Mesenchymal stem cell (in vitro differentiated cells and primary cell): ENCODE measurements around the gene XRCC3.

Experiments used
- DNase-seq: peaks from one replicate; pipeline ENCODE4 v3.0.0-alpha.2; 2013
- H2AFZ ChIP-seq: one replicate; pipeline ENCODE4 v1.6.1; 2013; ENCODE audit warnings: low read depth, mild to moderate bottlenecking, control low read depth, inconsistent platforms, low read length, moderate library complexity
- H2AK5ac ChIP-seq: 2 replicates; pipeline ENCODE4 v1.6.1; 2013; ENCODE audit warnings: low read length, moderate library complexity, mild to moderate bottlenecking, inconsistent platforms; ENCODE audit not compliant: severe bottlenecking
- H2BK120ac ChIP-seq: one replicate; pipeline ENCODE4 v1.6.1; 2013; ENCODE audit warnings: low read depth, mild to moderate bottlenecking, inconsistent platforms, low read length, moderate library complexity
- H2BK12ac ChIP-seq, 2 experiments: one replicate each; pipeline ENCODE4 v1.6.1; 2013; ENCODE audit warnings: inconsistent platforms in 2 of 2, low read length in 2 of 2, mild to moderate bottlenecking in 2 of 2, moderate library complexity in 2 of 2, control low read depth in 1 of 2
- H2BK15ac ChIP-seq: one replicate; pipeline ENCODE4 v1.6.1; 2013; ENCODE audit warnings: mild to moderate bottlenecking, low read depth, inconsistent platforms; ENCODE audit not compliant: poor library complexity, severe bottlenecking
- H2BK5ac ChIP-seq: 2 replicates; pipeline ENCODE4 v1.6.1; 2013; ENCODE audit warnings: low read depth, mild to moderate bottlenecking, low read length, control low read depth, inconsistent platforms; ENCODE audit not compliant: poor library complexity, severe bottlenecking
- H3K14ac ChIP-seq, 2 experiments: one replicate each; pipeline ENCODE4 v1.6.1; 2013; ENCODE audit warnings: inconsistent platforms in 2 of 2, low read length in 2 of 2, control low read depth in 1 of 2, mild to moderate bottlenecking in 1 of 2, moderate library complexity in 1 of 2
- H3K18ac ChIP-seq, 2 experiments: one replicate each; pipeline ENCODE4 v1.6.1; 2013; ENCODE audit warnings: inconsistent platforms in 2 of 2, low read length in 2 of 2, control low read depth in 1 of 2, low read depth in 1 of 2, mild to moderate bottlenecking in 1 of 2
- H3K23ac ChIP-seq, 2 experiments: one replicate each; pipeline ENCODE4 v1.6.1; 2013; ENCODE audit warnings: inconsistent platforms in 2 of 2, low read length in 2 of 2, mild to moderate bottlenecking in 2 of 2, moderate library complexity in 2 of 2, control low read depth in 1 of 2
- H3K27ac ChIP-seq: 2 replicates; pipeline ENCODE4 v1.5.1; 2013; ENCODE audit warnings: mild to moderate bottlenecking, moderate library complexity, low read length, control low read depth, inconsistent platforms; ENCODE audit not compliant: poor library complexity, severe bottlenecking
- H3K27me3 ChIP-seq, 2 experiments: 2 replicates each; pipeline versions ENCODE4 v1.6.1 to v1.7.0; 2013; ENCODE audit warnings: low read length in 2 of 2, mild to moderate bottlenecking in 2 of 2, moderate library complexity in 2 of 2, control low read depth in 1 of 2, inconsistent platforms in 1 of 2; ENCODE audit not compliant: control insufficient read depth in 1 of 2, insufficient read depth in 1 of 2
- H3K36me3 ChIP-seq, 2 experiments: 2 replicates each; pipeline versions ENCODE4 v1.6.1 to v1.7.0; 2013; ENCODE audit warnings: low read length in 2 of 2, control low read depth in 1 of 2, inconsistent platforms in 1 of 2, low read depth in 1 of 2, mild to moderate bottlenecking in 1 of 2; ENCODE audit not compliant: insufficient read depth in 2 of 2, control insufficient read depth in 1 of 2
- H3K4ac ChIP-seq, 2 experiments: one replicate each; pipeline ENCODE4 v1.6.1; 2013; ENCODE audit warnings: inconsistent platforms in 2 of 2, low read length in 2 of 2, mild to moderate bottlenecking in 2 of 2, moderate library complexity in 2 of 2, control low read depth in 1 of 2, low read depth in 1 of 2
- H3K4me1 ChIP-seq: 2 replicates; pipeline ENCODE4 v1.6.1; 2013; ENCODE audit warnings: low read depth, low read length, control low read depth; ENCODE audit not compliant: control insufficient read depth, insufficient read depth
- H3K4me2 ChIP-seq: 2 replicates; pipeline ENCODE4 v1.6.1; 2013; ENCODE audit warnings: low read length, mild to moderate bottlenecking, inconsistent platforms; ENCODE audit not compliant: poor library complexity, severe bottlenecking
- H3K4me3 ChIP-seq, 2 experiments: 2 replicates each; pipeline versions ENCODE4 v1.5.1 to v1.7.0; 2013; ENCODE audit warnings: low read length in 2 of 2, mild to moderate bottlenecking in 2 of 2, control low read depth in 1 of 2, low read depth in 1 of 2; ENCODE audit not compliant: insufficient read depth in 1 of 2
- H3K79me1 ChIP-seq: replicated peaks from 2 replicates; pipeline ENCODE4 v1.6.1; 2013; ENCODE audit warnings: mild to moderate bottlenecking, control low read depth, low read length, inconsistent platforms; ENCODE audit not compliant: poor library complexity, severe bottlenecking
- H3K9ac ChIP-seq: 2 replicates; pipeline ENCODE4 v1.7.0; 2013; ENCODE audit warnings: mild to moderate bottlenecking, low read length, moderate library complexity
- H3K9me3 ChIP-seq: 2 replicates; pipeline ENCODE4 v1.7.0; 2013; ENCODE audit warnings: mild to moderate bottlenecking, low read length; ENCODE audit not compliant: control insufficient read depth
- H4K8ac ChIP-seq: one replicate; pipeline ENCODE4 v1.6.1; 2013; ENCODE audit warnings: inconsistent platforms, mild to moderate bottlenecking, low read length, moderate library complexity
- H4K91ac ChIP-seq: one replicate; pipeline ENCODE4 v1.6.1; 2013; ENCODE audit warnings: mild to moderate bottlenecking, low read length, inconsistent platforms
- WGBS: methylation state at CpG from one replicate; pipeline ENCODE4 v1.1.7; 2013; ENCODE audit warnings: mixed read lengths; 5-methylcytosine and 5-hydroxymethylcytosine counted together

The XRCC3 gene

DNA sequence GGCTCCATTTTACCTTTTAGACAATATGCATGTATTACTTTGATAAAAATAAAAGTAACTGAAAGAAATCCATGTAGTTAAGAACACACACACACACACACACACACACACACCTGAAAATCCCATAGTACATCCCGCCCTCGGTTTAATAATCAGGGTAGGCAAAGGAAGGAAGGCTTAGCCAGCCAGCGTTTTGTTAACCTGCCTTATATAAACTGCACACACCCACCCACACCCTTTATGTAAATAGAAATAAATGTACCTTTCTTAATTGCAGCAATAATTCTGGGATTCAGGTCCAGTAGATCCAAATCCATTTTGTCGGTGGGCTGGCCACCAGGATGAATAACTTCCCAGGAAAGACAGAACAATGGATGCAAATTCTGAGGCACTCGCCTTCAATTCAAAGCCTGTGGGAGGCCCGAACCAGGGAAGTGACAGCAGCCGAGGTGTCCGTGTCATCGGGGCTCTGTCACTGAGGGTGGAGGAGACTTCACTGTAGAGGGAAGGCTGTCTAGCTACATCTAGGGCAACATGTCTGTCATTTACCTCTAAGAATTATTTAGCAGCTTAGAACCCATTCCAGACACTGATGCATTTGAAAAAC is 4.4 kb downstream of the XRCC3 start:
- peaks cover 39 to 53% of the 10 kb centered on the region in 2 experiments for H3K36me3 ChIP-seq
- H4K8ac ChIP-seq: no peak overlapping the region
- no peak overlapping the region for H2BK120ac ChIP-seq
- no peak overlapping the region for H3K4me2 ChIP-seq
- no peak overlapping the region for H3K27ac ChIP-seq
- peak overlapping the region; percentile 27 for H3K9ac ChIP-seq
- H3K18ac ChIP-seq: no peak overlapping the region
- DNase-seq: no peak
- WGBS: 82% methylated on average over 9 of the region's 9 CpGs
- no peak overlapping the region for H3K14ac ChIP-seq
- peaks cover 38% of the 10 kb centered on the region for H3K79me1 ChIP-seq
- no peak overlapping the region for H4K91ac ChIP-seq
- H3K23ac ChIP-seq: no peak overlapping the region
- no peak overlapping the region for H2AFZ ChIP-seq
- H3K4me1 ChIP-seq: peaks cover 15% of the 10 kb centered on the region
- no peak overlapping the region for H2AK5ac ChIP-seq
- no peak overlapping the region for H3K4ac ChIP-seq
- no peak overlapping the region for H3K4me3 ChIP-seq
- H2BK5ac ChIP-seq: no peak overlapping the region
- no peak overlapping the region for H2BK12ac ChIP-seq
- no peaks in the 10 kb centered on the region for H3K27me3 ChIP-seq
- H2BK15ac ChIP-seq: no peak overlapping the region
- H3K9me3 ChIP-seq: no peaks in the 10 kb centered on the region

DNA sequence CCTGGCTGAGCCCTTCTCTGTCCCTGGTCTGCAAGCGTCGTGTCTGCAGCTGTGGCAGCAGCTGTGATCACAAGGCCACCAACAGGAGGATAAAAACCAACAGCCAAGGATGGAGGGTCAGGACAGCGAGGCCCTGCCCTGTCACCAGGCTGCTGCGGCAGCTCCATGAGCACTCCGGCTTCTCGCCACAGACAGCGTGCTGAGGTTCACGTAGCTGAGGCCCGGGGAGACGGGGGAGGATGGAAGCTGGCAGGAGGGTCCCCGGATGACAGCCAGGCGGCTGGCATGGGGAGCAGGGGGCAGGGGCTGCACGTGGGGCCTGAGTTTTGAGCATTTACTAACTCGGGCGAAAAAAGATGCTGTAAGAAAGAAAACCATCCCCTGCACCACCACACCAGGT is 5.4 kb downstream of the XRCC3 start:
- H3K9me3 ChIP-seq: no peaks in the 10 kb centered on the region
- H4K91ac ChIP-seq: no peak overlapping the region
- no peak overlapping the region for H2BK5ac ChIP-seq
- H2BK15ac ChIP-seq: no peak overlapping the region
- no peak overlapping the region for H3K4me3 ChIP-seq
- no peak overlapping the region for H3K4me2 ChIP-seq
- H3K14ac ChIP-seq: no peak overlapping the region
- H3K23ac ChIP-seq: no peak overlapping the region
- no peak overlapping the region for H3K27ac ChIP-seq
- H3K18ac ChIP-seq: no peak overlapping the region
- no peak overlapping the region for H3K9ac ChIP-seq
- H2AK5ac ChIP-seq: no peak overlapping the region
- H2BK12ac ChIP-seq: no peak overlapping the region
- WGBS: 94% methylated on average over 12 of the region's 15 CpGs
- H4K8ac ChIP-seq: no peak overlapping the region
- no peaks in the 10 kb centered on the region for H3K27me3 ChIP-seq
- peaks cover 15% of the 10 kb centered on the region for H3K4me1 ChIP-seq
- H2BK120ac ChIP-seq: no peak overlapping the region
- peaks cover 39% of the 10 kb centered on the region for H3K79me1 ChIP-seq
- no peak overlapping the region for H2AFZ ChIP-seq
- DNase-seq: no peak
- H3K4ac ChIP-seq: no peak overlapping the region
- peaks cover 49 to 64% of the 10 kb centered on the region in 2 experiments for H3K36me3 ChIP-seq

DNA sequence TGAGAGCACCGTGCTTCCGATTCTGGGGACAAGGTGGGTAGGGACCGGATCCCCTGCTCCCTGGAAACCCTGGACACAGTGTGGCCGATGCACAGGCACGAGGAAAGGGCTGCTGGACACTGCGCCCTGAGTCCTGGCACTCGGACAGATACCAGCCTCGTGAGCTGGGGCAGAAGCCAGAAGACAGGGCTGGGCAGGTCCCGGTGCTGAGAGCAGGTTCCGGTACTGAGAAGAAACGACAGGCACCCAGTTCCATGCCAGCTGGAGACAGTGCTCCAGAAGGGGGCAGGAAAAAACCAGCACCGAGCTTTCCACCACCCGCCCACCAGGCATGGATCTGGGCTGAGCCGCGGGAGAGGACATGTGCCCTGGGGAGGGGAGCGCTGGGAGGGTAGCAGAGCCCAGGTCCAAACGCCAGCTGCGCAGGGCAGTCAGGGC is 6.5 kb downstream of the XRCC3 start:
- H2AFZ ChIP-seq: no peak overlapping the region
- no peak overlapping the region for H3K14ac ChIP-seq
- no peak overlapping the region for H3K4me2 ChIP-seq
- H3K79me1 ChIP-seq: peaks cover 35% of the 10 kb centered on the region
- peaks cover 58 to 73% of the 10 kb centered on the region in 2 experiments for H3K36me3 ChIP-seq
- H2BK120ac ChIP-seq: no peak overlapping the region
- H3K27ac ChIP-seq: no peak overlapping the region
- H3K9me3 ChIP-seq: no peaks in the 10 kb centered on the region
- peaks cover 9% of the 10 kb centered on the region for H3K4me1 ChIP-seq
- no peak overlapping the region for H3K9ac ChIP-seq
- no peaks in the 10 kb centered on the region for H3K27me3 ChIP-seq
- no peak overlapping the region for H2BK12ac ChIP-seq
- H2BK5ac ChIP-seq: no peak overlapping the region
- WGBS: 98% methylated on average over 18 of the region's 18 CpGs
- no peak overlapping the region for H3K4me3 ChIP-seq
- DNase-seq: no peak
- H2BK15ac ChIP-seq: no peak overlapping the region
- H4K91ac ChIP-seq: no peak overlapping the region
- H2AK5ac ChIP-seq: no peak overlapping the region
- H3K23ac ChIP-seq: no peak overlapping the region
- H3K18ac ChIP-seq: no peak overlapping the region
- H3K4ac ChIP-seq: no peak overlapping the region
- no peak overlapping the region for H4K8ac ChIP-seq

DNA sequence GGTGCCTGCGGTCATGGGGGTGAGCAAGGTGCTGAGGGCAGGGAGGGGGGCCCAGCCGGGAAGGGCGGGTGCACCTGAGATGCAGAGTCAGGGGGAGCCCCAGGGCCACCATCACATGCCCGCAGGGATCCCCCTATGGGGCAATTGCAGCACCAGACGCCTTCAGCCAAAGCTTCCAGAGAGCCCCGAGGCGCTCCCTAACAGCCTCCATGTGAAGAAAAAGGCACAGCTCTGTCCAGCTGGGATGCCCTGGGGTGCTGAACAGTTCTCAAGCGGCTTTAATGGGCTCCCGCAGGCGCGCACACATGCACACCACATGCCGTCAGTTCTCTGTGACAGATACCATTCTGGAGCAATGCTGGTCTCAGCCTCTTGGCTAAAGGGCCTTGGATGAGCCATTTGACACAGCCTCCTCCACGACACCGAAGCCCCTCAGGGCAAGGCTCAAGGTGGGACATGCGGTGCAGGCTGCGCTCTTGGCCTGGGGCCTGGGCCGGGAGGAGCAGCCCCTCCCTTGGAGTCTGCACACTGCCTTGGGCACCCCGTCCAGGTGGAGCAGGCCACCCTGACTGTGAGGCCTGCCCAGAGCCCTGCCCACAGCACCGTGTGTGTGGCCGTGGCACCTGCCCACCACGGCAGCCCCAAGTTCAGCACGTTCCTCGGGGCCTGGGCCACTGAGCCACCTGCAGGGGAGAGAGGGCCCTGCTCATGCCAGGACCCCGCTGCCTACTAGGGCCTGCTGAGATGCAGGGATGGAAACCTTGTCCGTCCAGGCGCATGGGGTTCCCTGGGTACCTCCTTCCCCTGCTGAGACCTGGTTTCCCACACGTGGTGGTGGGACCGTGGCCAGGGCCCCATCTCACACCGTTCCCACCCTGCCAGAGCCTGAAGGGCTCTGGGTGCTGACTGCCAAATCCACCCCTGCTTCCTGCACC is 7.7 kb downstream of the XRCC3 start:
- no peak overlapping the region for H3K23ac ChIP-seq
- H2BK12ac ChIP-seq: no peak overlapping the region
- H3K18ac ChIP-seq: no peak overlapping the region
- peaks cover 8% of the 10 kb centered on the region for H3K4me1 ChIP-seq
- H3K27ac ChIP-seq: no peak overlapping the region
- 97% methylated on average over 28 of the region's 29 CpGs for WGBS
- no peak overlapping the region for H2AFZ ChIP-seq
- H3K36me3 ChIP-seq: peaks cover 70 to 82% of the 10 kb centered on the region in 2 experiments
- H2BK15ac ChIP-seq: no peak overlapping the region
- no peak overlapping the region for H3K4ac ChIP-seq
- no peak for DNase-seq
- no peaks in the 10 kb centered on the region for H3K27me3 ChIP-seq
- H3K4me2 ChIP-seq: no peak overlapping the region
- no peaks in the 10 kb centered on the region for H3K9me3 ChIP-seq
- H2BK120ac ChIP-seq: no peak overlapping the region
- H4K91ac ChIP-seq: peak overlapping the region; percentile 52
- no peak overlapping the region for H3K14ac ChIP-seq
- peaks cover 43% of the 10 kb centered on the region for H3K79me1 ChIP-seq
- H3K4me3 ChIP-seq: no peak overlapping the region
- no peak overlapping the region for H3K9ac ChIP-seq
- no peak overlapping the region for H2BK5ac ChIP-seq
- no peak overlapping the region for H4K8ac ChIP-seq
- no peak overlapping the region for H2AK5ac ChIP-seq
